Measurements from ENCODE around the gene BACH1.

The BACH1 gene

GRCh38 chr21:29315131-29315749, 16.5 kb downstream of the BACH1 start:
- DNase-seq (ENCODE audit: low spot score) = no peak

GRCh38 chr21:29316029-29316742, 17.5 kb downstream of the BACH1 start:
- no peak for DNase-seq (ENCODE audit: low spot score)

- DNase-seq (ENCODE audit: low spot score) = no peak
Measured at GRCh38 chr21:29316806-29317205, 18.1 kb downstream of the BACH1 start.

- DNase-seq (ENCODE audit: low spot score) = no peak
Measured at GRCh38 chr21:29318354-29318753, 19.6 kb downstream of the BACH1 start.

GRCh38 chr21:29320031-29320430, 21.3 kb downstream of the BACH1 start:
- no peak for DNase-seq (ENCODE audit: low spot score)

GRCh38 chr21:29321217-29321616, 22.5 kb downstream of the BACH1 start:
- no peak for DNase-seq (ENCODE audit: low spot score)

- DNase-seq (ENCODE audit: low spot score) = no peak
Measured at GRCh38 chr21:29321932-29322928, 23.5 kb downstream of the BACH1 start.

- DNase-seq (ENCODE audit: low spot score) = no peak
Measured at GRCh38 chr21:29323189-29323588, 24.5 kb downstream of the BACH1 start.

- DNase-seq (ENCODE audit: low spot score) = no peak
Measured at GRCh38 chr21:29326914-29327554, 28.3 kb downstream of the BACH1 start.

GRCh38 chr21:29329406-29329805, 30.7 kb downstream of the BACH1 start:
- DNase-seq (ENCODE audit: low spot score) = no peak

- no peak for DNase-seq (ENCODE audit: low spot score)
Measured at GRCh38 chr21:29330797-29331196, 32.1 kb downstream of the BACH1 start.

- no peak for DNase-seq (ENCODE audit: low spot score)
Measured at GRCh38 chr21:29332461-29333362, 34.0 kb downstream of the BACH1 start.

GRCh38 chr21:29333406-29333805, 34.7 kb downstream of the BACH1 start:
- no peak for DNase-seq (ENCODE audit: low spot score)

- no peak for DNase-seq (ENCODE audit: low spot score)
Measured at GRCh38 chr21:29334717-29335428, 36.2 kb downstream of the BACH1 start.

GRCh38 chr21:29335720-29336119, 37.0 kb downstream of the BACH1 start:
- no peak for DNase-seq (ENCODE audit: low spot score)

GRCh38 chr21:29338256-29338655, 39.5 kb downstream of the BACH1 start:
- no peak for DNase-seq (ENCODE audit: low spot score)

- DNase-seq (ENCODE audit: low spot score) = no peak
Measured at GRCh38 chr21:29340228-29340627, 41.5 kb downstream of the BACH1 start.

- DNase-seq (ENCODE audit: low spot score) = no peak
Measured at GRCh38 chr21:29342363-29342957, 43.7 kb downstream of the BACH1 start.

- DNase-seq (ENCODE audit: low spot score) = no peak
Measured at GRCh38 chr21:29343519-29343918, 44.8 kb downstream of the BACH1 start.

GRCh38 chr21:29346281-29346680, 47.6 kb downstream of the BACH1 start:
- no peak for DNase-seq (ENCODE audit: low spot score)
